GM08714 (cell line): ENCODE measurements around the gene ATG7.

Experiments used
- H3K4me3 ChIP-seq: fragments of 200-500 bp; sonication (Bioruptor generic); 2 replicates; pipeline ENCODE4 v1.5.1; 2014; ENCODE audit warnings: mild to moderate bottlenecking, low read length, inconsistent platforms
- ZNF274 ChIP-seq: IDR thresholded peaks from 2 replicates; pipeline ENCODE4 v1.6.1; 2012; ENCODE audit warnings: mild to moderate bottlenecking, low read depth, low read length

The ATG7 gene

GRCh38 chr3:11606090-11606784 lies 334.0 kb downstream of the ATG7 start:
- H3K4me3 ChIP-seq = no peak overlapping the region
- no peak for TF ChIP-seq ZNF274

- no peak for TF ChIP-seq ZNF274
- H3K4me3 ChIP-seq = no peak overlapping the region
Measured at GRCh38 chr3:11606865-11607440, 334.8 kb downstream of the ATG7 start.
